Kidney (tissue), 22 donors: ENCODE measurements around the gene SPATA6. TPM values are rescaled to one million over a fixed set of nuclear protein-coding genes. Genes with fewer than 3 reads are reported as not detected.
A peak's percentile ranks its signal among the peaks of the same experiment; 100 is the strongest.
"Not testable (repeated sequence)": the region's sequence is repeated elsewhere in the genome, so short reads cannot be mapped to it uniquely, and the experiment has no call there.

Experiments
- DNase-seq, 5 donors: peaks; one replicate each; pipeline ENCODE4 v3.0.0-alpha.2; 2013 to 2020
- FAIRE-seq: peaks from 2 replicates; lab custom pipeline; 2012; peaks lifted over from hg19 to GRCh38; lab: Jason Lieb, UNC
- H3K27ac ChIP-seq, 2 donors: one replicate each; pipeline ENCODE4 v1.7.0; 2013; ENCODE audit warnings: low read depth in 2 of 2, low read length in 2 of 2, inconsistent platforms in 1 of 2
- H3K27me3 ChIP-seq: one replicate; pipeline ENCODE4 v1.7.1; 2013; ENCODE audit warnings: low read length, inconsistent platforms; ENCODE audit not compliant: control insufficient read depth, insufficient read depth
- H3K36me3 ChIP-seq, 3 donors: one replicate each; pipeline versions ENCODE4 v1.7.0 to v1.7.1; 2013; ENCODE audit warnings: low read length in 3 of 3, control low read depth in 1 of 3, inconsistent platforms in 1 of 3; ENCODE audit not compliant: insufficient read depth in 3 of 3, control insufficient read depth in 2 of 3
- H3K4me1 ChIP-seq, 3 donors: one replicate each; pipeline versions ENCODE4 v1.7.0 to v1.7.1; 2013; ENCODE audit warnings: low read length in 3 of 3, inconsistent platforms in 1 of 3, low read depth in 1 of 3; ENCODE audit not compliant: control insufficient read depth in 2 of 3, insufficient read depth in 2 of 3
- H3K4me3 ChIP-seq, 3 donors: one replicate each; pipeline versions ENCODE4 v1.7.0 to v1.8.1; 2013; ENCODE audit warnings: low read length in 3 of 3, control low read depth in 1 of 3, inconsistent platforms in 1 of 3
- H3K9ac ChIP-seq, 3 donors: one replicate each; pipeline versions ENCODE4 v1.7.0 to v1.7.1; 2013; ENCODE audit warnings: low read length in 3 of 3, control low read depth in 1 of 3, inconsistent platforms in 1 of 3
- H3K9me3 ChIP-seq, 3 donors: one replicate each; pipeline versions ENCODE4 v1.7.0 to v1.7.1; 2013; ENCODE audit warnings: low read length in 3 of 3, control low read depth in 1 of 3, inconsistent platforms in 1 of 3; ENCODE audit not compliant: control insufficient read depth in 2 of 3, insufficient read depth in 1 of 3
- intact Hi-C: fragments of 100-400 bp; cut with DNase I; formaldehyde crosslinking; loops from one replicate; pipeline ENCODE4 v1.11.1; 2022
- long read RNA-seq, 10 donors: library from polyadenylated mRNA in 1 of 10; unstranded in 1 of 10; transcript quantifications; one replicate each; pipeline ENCODE4 v2.0.0 and lab custom pipeline, GENCODE V29; 2021 to 2026
- polyA plus RNA-seq: library from polyadenylated mRNA; stranded (reverse); fragments of 350-450 nt; fragmentation: Illumina TruSeq; extraction: RNeasy Lipid Tissue Mini Kit (QIAGEN cat#74804); gene quantifications from one replicate; pipeline ENCODE4 v1.2.3, GENCODE V29; 2014; ENCODE audit warnings: low read depth, low replicate concordance; ENCODE audit not compliant: insufficient read depth
- total RNA-seq: library from RNA; stranded (reverse); fragmentation: NEBNext Ultra II Directional; extraction: Animal tissue kit (Norgen Biotek cat#: 25700); gene quantifications from one replicate; pipeline ENCODE4 v1.2.1, GENCODE V29; 2021
- TF ChIP-seq, protein P1 (sequence below): IDR thresholded peaks from 3 replicates; pipeline ENCODE4 v1.5.1; 2012; ENCODE audit warnings: mild to moderate bottlenecking, moderate library complexity, borderline replicate concordance; ENCODE audit not compliant: insufficient read depth; ENCODE audit errors: extremely low read depth
- donor health status: control.
- donor health status: control.
- donor health status: control.
- donor health status: control.
- donor health status: control.
- donor health status: DM: yes; HTN: yes; CAD: no.
- donor health status: Normal renal cell carcinoma (clear cell type).

The SPATA6 gene
- total RNA-seq (32.5 TPM), polyA plus RNA-seq (5.6 TPM)
- long read RNA-seq, donor 1: 0 reads
- long read RNA-seq, donor 2: 0 reads
- long read RNA-seq, donor 3: 0 reads
- long read RNA-seq, donor 4, partial matches to known transcripts: 0 of 1 reads
- long read RNA-seq, donor 4, other reads (novel, unspliced or antisense): 0 of 1 reads
- long read RNA-seq, donor 5, full-length matches to known transcripts: 1 of 1 reads
- long read RNA-seq, donor 5, partial matches to known transcripts: 0 of 1 reads
- long read RNA-seq, donor 5, other reads (novel, unspliced or antisense): 0 of 1 reads
- long read RNA-seq, donor 6, partial matches to known transcripts: 9 of 9 reads
- long read RNA-seq, donor 6, other reads (novel, unspliced or antisense): 0 of 9 reads
- long read RNA-seq, donor 7, full-length matches to known transcripts: 2 of 10 reads
- long read RNA-seq, donor 7, partial matches to known transcripts: 3 of 10 reads
- long read RNA-seq, donor 7, other reads (novel, unspliced or antisense): 5 of 10 reads
- long read RNA-seq, donor 8, full-length matches to known transcripts: 3 of 3 reads
- long read RNA-seq, donor 8, partial matches to known transcripts: 0 of 3 reads
- long read RNA-seq, donor 8, other reads (novel, unspliced or antisense): 0 of 3 reads
- long read RNA-seq, donor 9: 0 reads
- long read RNA-seq, donor 10: 0 reads

DNA sequence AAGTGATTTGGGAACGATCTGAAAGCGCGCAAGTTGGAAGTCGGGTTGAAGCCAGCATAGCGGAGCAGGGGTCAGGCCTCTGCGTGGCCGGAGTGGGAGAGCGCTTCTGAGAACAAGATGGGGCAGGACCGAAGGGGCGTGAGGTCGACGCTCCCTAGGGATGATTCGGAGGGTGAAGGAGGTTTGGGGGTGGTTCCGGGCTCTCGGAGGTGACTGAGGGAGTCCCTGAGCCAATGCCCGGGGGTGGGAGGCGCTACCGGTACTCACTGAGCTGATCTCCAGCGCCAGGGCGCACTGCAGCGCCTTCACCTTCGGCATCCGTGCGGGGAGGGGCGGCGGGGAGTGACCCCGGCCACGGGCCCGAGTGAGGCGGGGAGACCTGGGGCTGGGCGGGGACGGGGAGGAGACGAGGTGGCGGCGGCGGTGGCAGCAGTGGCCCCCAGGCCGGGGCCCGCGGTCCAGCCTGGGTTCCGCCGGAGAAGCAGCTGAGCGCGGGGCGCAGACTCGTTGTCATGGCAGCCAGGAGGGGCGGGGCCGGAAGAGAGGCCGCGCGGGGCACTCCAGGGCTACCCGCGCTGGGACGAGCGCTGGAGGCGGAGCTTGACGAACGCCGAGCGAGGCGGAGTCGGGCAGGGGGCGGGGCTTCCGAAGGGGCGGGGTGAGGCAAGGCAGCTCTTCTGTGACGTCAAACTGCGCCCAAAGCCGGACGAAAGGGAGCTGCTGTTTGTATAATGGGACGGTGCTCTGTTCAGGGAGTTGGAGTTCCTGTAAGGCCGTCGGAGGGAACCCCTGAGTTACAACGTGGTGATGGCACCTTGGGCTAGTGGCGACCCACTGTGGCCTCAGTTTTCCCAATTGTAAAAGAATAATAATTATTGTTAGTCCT, at the start of gene SPATA6:
Gene SPATA6, minus strand, starts transcription at position 514 of the 886 bp plus-strand sequence. Its CDS starts 196 bp downstream, at position 318.
- Histone ChIP-seq H3K27ac (peak within 1 kb of the TSS; percentile 84 to 92), H3K9ac (peak within 1 kb of the TSS; percentile 83 to 92 (median 89)), H3K4me3 (peak within 1 kb of the TSS; percentile 75 to 91 (median 84)), H3K36me3 (no peaks in the 10 kb centered on the region), H3K27me3 (no peaks in the 10 kb centered on the region), H3K9me3 (no peaks in the 10 kb centered on the region), H3K4me1 (peaks cover 0 to 13% (median 0%) of the 10 kb centered on the region in 3 donors)
- intact Hi-C loops: no loop called here
- DNase-seq: peak; percentile 98 to 99 (median 98)
- TF ChIP-seq, protein P1, sequence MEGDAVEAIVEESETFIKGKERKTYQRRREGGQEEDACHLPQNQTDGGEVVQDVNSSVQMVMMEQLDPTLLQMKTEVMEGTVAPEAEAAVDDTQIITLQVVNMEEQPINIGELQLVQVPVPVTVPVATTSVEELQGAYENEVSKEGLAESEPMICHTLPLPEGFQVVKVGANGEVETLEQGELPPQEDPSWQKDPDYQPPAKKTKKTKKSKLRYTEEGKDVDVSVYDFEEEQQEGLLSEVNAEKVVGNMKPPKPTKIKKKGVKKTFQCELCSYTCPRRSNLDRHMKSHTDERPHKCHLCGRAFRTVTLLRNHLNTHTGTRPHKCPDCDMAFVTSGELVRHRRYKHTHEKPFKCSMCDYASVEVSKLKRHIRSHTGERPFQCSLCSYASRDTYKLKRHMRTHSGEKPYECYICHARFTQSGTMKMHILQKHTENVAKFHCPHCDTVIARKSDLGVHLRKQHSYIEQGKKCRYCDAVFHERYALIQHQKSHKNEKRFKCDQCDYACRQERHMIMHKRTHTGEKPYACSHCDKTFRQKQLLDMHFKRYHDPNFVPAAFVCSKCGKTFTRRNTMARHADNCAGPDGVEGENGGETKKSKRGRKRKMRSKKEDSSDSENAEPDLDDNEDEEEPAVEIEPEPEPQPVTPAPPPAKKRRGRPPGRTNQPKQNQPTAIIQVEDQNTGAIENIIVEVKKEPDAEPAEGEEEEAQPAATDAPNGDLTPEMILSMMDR: peak; percentile 9
- FAIRE-seq: no peak

DNA sequence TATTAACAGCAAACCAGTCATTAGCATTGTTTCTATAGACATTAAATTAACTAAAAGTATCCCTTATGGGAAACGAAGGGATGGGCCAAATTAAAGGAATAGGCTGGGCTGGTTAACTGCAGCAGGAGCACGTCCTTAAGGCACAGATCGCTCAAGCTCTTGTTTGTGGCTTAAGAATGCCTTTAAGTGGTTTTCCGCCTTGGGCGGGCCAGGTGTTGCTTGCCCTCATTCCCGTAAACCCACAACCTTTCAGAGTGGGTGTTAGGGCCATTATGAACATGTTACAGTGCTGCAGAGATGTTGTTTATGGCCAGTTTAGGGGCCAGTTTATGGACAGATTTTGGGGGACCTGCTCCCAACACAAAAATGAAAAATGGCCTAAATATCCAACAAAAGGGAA, 47.9 kb upstream of the SPATA6 start:
- H3K27me3 ChIP-seq, H3K9ac ChIP-seq, H3K4me1 ChIP-seq, H3K4me3 ChIP-seq, H3K9me3 ChIP-seq, H3K27ac ChIP-seq, FAIRE-seq, DNase-seq, H3K36me3 ChIP-seq, intact Hi-C loops: not testable (repeated sequence)

DNA sequence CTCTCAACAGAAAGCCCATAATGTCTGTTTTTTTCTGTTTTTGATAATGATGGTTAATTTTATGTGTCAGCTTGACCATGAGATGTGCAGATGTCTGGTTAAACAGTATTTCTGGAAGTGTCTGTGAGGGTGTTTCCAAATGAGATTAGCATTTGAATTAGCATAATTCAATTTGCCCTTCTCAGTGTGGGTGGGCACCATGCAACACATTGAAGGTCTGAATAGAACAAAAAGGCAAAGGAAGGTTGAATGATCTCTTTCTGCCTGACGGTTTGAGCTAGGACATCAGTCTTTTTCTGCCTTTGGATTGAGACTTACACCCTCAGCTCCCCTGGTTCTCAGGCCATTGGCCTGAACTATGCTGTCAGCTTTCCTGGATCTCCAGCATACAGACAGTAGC, 34.9 kb upstream of the SPATA6 start:
- no peak overlapping the region for H3K27ac ChIP-seq
- no peaks in the 10 kb centered on the region for H3K27me3 ChIP-seq
- no peaks in the 10 kb centered on the region for H3K4me1 ChIP-seq
- FAIRE-seq (no peak), DNase-seq (no peak)
- H3K9me3 ChIP-seq: no peaks in the 10 kb centered on the region
- intact Hi-C loops: no loop called here
- no peaks in the 10 kb centered on the region for H3K36me3 ChIP-seq
- TF ChIP-seq, protein P1: no peak
- no peak overlapping the region for H3K4me3 ChIP-seq
- no peak overlapping the region for H3K9ac ChIP-seq
